Osteoblast (primary cell): ENCODE results near the gene CLDN7. TPM values are rescaled to one million over a fixed set of nuclear protein-coding genes. Genes with fewer than 3 reads are reported as not detected.

ENCODE experiments used
- DNase-seq: peaks from one replicate; pipeline ENCODE4 v3.0.0; 2011; ENCODE audit warnings: low spot score, mixed read lengths; ENCODE audit not compliant: insufficient read length; ENCODE audit errors: missing footprints
- H2AFZ ChIP-seq: 2 replicates; pipeline ENCODE4 v1.6.0; 2011; ENCODE audit warnings: mild to moderate bottlenecking, low read length
- H3K27ac ChIP-seq: 2 replicates; pipeline ENCODE4 v1.5.1; 2011; ENCODE audit warnings: mild to moderate bottlenecking, low read depth, low read length, moderate library complexity
- H3K27me3 ChIP-seq: 2 replicates; pipeline ENCODE4 v1.6.0; 2012; ENCODE audit warnings: mild to moderate bottlenecking, control low read depth, inconsistent platforms, low read length, moderate library complexity; ENCODE audit not compliant: insufficient read depth
- H3K36me3 ChIP-seq: 2 replicates; pipeline ENCODE4 v1.5.1; 2011; ENCODE audit warnings: mild to moderate bottlenecking, low read length, control low read depth, moderate library complexity; ENCODE audit not compliant: insufficient read depth
- H3K4me1 ChIP-seq: 2 replicates; pipeline ENCODE4 v1.5.1; 2011; ENCODE audit warnings: mild to moderate bottlenecking, low read length, control low read depth, moderate library complexity; ENCODE audit not compliant: insufficient read depth
- H3K4me2 ChIP-seq: 2 replicates; pipeline ENCODE4 v1.6.0; 2011; ENCODE audit warnings: mild to moderate bottlenecking, low read length; ENCODE audit not compliant: insufficient read depth
- H3K4me3 ChIP-seq: fragments of 200-600 bp; sonication (generic); 3 replicates; pipeline ENCODE4 v1.5.1; 2012; ENCODE audit warnings: mild to moderate bottlenecking, low read length, inconsistent platforms; ENCODE audit not compliant: insufficient read depth
- H3K79me2 ChIP-seq: 2 replicates; pipeline ENCODE4 v1.6.0; 2012; ENCODE audit warnings: mild to moderate bottlenecking, low read length, control low read depth, inconsistent platforms; ENCODE audit not compliant: insufficient read depth
- H3K9me3 ChIP-seq: 2 replicates; pipeline ENCODE4 v1.5.1; 2011; ENCODE audit warnings: low read depth, low read length, control low read depth
- H4K20me1 ChIP-seq: 2 replicates; pipeline ENCODE4 v1.6.0; 2012; ENCODE audit warnings: mild to moderate bottlenecking, low read length, control low read depth; ENCODE audit not compliant: insufficient read depth
- CTCF ChIP-seq: IDR thresholded peaks from 2 replicates; pipeline ENCODE4 v1.5.1; 2011; ENCODE audit warnings: mild to moderate bottlenecking, low read depth, low read length, moderate library complexity; ENCODE audit errors: extremely low read depth
- total RNA-seq: library from RNA; depleted of rRNA; stranded (reverse); fragments of >200 nt; gene quantifications from 2 replicates; pipeline ENCODE4 v1.2.3, GENCODE V29; 2012

Gene CLDN7, protein sequence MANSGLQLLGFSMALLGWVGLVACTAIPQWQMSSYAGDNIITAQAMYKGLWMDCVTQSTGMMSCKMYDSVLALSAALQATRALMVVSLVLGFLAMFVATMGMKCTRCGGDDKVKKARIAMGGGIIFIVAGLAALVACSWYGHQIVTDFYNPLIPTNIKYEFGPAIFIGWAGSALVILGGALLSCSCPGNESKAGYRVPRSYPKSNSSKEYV
- 0.36 and 1.8 TPM in 2 replicates for total RNA-seq

DNA sequence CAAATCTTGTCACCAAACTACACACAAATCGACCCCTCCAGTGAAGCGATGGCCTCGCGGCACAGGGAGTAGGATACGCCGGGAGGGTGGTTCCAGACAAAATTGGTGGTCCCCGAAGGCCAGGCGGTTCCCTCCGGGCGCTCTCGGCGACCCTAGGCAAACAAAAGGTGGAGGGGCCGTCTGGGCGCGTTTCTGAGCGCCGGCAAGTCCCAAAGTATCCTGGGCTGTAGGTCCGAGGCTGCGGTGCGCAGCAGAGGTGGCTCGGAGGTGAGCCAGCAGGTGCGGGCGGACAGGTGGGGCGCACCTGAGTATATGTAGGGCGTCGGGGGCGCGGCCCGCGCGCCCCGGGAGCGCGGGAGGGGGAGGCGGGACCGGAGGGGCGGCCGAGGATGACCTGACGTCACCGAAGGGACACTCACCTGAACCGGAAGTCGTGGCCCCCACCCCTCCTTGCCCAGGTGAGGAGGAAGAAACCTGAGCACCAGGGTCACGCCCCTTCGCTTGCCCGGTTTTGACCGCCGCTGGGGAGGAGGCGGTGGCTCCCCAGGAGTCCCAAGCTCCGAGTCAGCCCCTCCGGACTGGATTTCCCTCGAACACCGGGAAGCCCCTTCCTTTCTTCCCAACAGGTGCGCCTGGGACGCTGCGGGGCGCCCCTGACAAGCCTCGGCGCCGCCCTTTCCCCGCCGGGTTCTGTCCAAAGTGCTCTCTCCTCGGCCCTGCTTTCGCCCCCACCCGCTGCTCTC lies at the start of gene CLDN7:
TSS of gene CLDN7 (minus strand) at position 287 of the 743 bp plus-strand sequence. CDS start 435 bp downstream, outside the sequence.
- no peaks in the 10 kb centered on the region for H3K9me3 ChIP-seq
- H3K4me1 ChIP-seq = peaks cover 19% of the 10 kb centered on the region
- peak within 1 kb of the TSS; percentile 88 for H2AFZ ChIP-seq
- H3K4me3 ChIP-seq = peak within 1 kb of the TSS; percentile 67
- no peaks in the 10 kb centered on the region for H4K20me1 ChIP-seq
- no peaks in the 10 kb centered on the region for H3K79me2 ChIP-seq
- peak within 1 kb of the TSS; percentile 77 for H3K4me2 ChIP-seq
- H3K27me3 ChIP-seq = peaks cover 15% of the 10 kb centered on the region
- no peak for TF ChIP-seq CTCF
- H3K27ac ChIP-seq = no peak within 1 kb of the TSS
- no peak for DNase-seq
- H3K36me3 ChIP-seq = peaks cover 12% of the 10 kb centered on the region

GRCh38 chr17:7311110-7311705 lies 48.9 kb upstream of the CLDN7 start:
- H4K20me1 ChIP-seq = peaks cover 62% of the 10 kb centered on the region
- peaks cover 40% of the 10 kb centered on the region for H3K4me1 ChIP-seq

GRCh38 chr17:7309628-7310027 lies 47.4 kb upstream of the CLDN7 start:
- Histone ChIP-seq H4K20me1 (peaks cover 61% of the 10 kb centered on the region), H3K27ac (peak overlapping the region; percentile 54)

More at GRCh38 chr17:7311110-7311705, 48.9 kb upstream of the CLDN7 start:
- Histone ChIP-seq H2AFZ (no peak overlapping the region), H3K79me2 (peaks cover 70% of the 10 kb centered on the region), H3K36me3 (peaks cover 49% of the 10 kb centered on the region), H3K27ac (no peak overlapping the region), H3K9me3 (no peaks in the 10 kb centered on the region), H3K27me3 (no peaks in the 10 kb centered on the region), H3K4me2 (no peak overlapping the region), H3K4me3 (no peak overlapping the region)
- no peak for TF ChIP-seq CTCF
- DNase-seq = peak; percentile 72

More at GRCh38 chr17:7309628-7310027, 47.4 kb upstream of the CLDN7 start:
- no peak for TF ChIP-seq CTCF
- Histone ChIP-seq H3K4me1 (peaks cover 35% of the 10 kb centered on the region), H3K27me3 (no peaks in the 10 kb centered on the region), H3K9me3 (no peaks in the 10 kb centered on the region), H3K4me2 (peak overlapping the region; percentile 73), H3K79me2 (peaks cover 67% of the 10 kb centered on the region), H3K4me3 (peak overlapping the region; percentile 75), H3K36me3 (peaks cover 44% of the 10 kb centered on the region), H2AFZ (no peak overlapping the region)
- peak; percentile 13 for DNase-seq
